Testis (tissue), 2 donors: ENCODE data around the gene GNB1L.

Experiments used
- CTCF ChIP-seq, 3 experiments: fragments of 450-650 bp in 2 of 3; fragments of 200-600 bp in 1 of 3; sonication (generic) in 1 of 3; IDR thresholded peaks; one replicate each; pipeline ENCODE4 v1.5.1; 2016 to 2019; ENCODE audit warnings: antibody characterized with exemption in 3 of 3, mild to moderate bottlenecking in 2 of 3, moderate library complexity in 1 of 3
- POLR2A ChIP-seq: fragments of 450-650 bp; IDR thresholded peaks from one replicate; pipeline ENCODE4 v1.6.1; 2017; ENCODE audit warnings: antibody characterized with exemption, mild to moderate bottlenecking, moderate library complexity

- no peak for TF ChIP-seq CTCF (IDR thresholded peaks at IDR 0.05)
- TF ChIP-seq POLR2A, result no peak
Measured at GRCh38 chr22:19845054-19845722, 9.5 kb downstream of the GNB1L start.
